Thoracic aorta (tissue), 2 donors: ENCODE results near the gene CRYBA2. TPM values are rescaled to one million over a fixed set of nuclear protein-coding genes. Genes with fewer than 3 reads are reported as not detected.

Source experiments
- ATAC-seq: fragments of 150-250 bp; one replicate; pipeline ENCODE4 v1.8.0; 2017; ENCODE audit warnings: low read depth; ENCODE audit not compliant: insufficient number of reproducible peaks, low FRiP score
- DNase-seq: peaks from one replicate; pipeline ENCODE4 v3.0.0-alpha.2; 2020; ENCODE audit warnings: low spot score
- H3K27ac ChIP-seq, 2 donors: fragments of 200-600 bp; sonication (generic); 1 replicate in 1 of 2; 2 replicates in 1 of 2; pipeline ENCODE4 v1.5.1; 2016; ENCODE audit warnings: mild to moderate bottlenecking in 2 of 2, moderate library complexity in 2 of 2
- H3K27me3 ChIP-seq: fragments of 200-600 bp; sonication (generic); replicated peaks from 2 replicates; pipeline ENCODE4 v1.6.0; 2016; ENCODE audit warnings: mild to moderate bottlenecking; ENCODE audit not compliant: insufficient read depth
- H3K36me3 ChIP-seq: fragments of 200-600 bp; sonication (generic); one replicate; pipeline ENCODE4 v1.5.1; 2016
- H3K4me1 ChIP-seq, 2 donors: fragments of 200-600 bp; sonication (generic); 1 replicate in 1 of 2; 2 replicates in 1 of 2; pipeline versions ENCODE4 v1.5.1 to v1.6.0; 2016; ENCODE audit warnings: low read depth in 2 of 2, mild to moderate bottlenecking in 1 of 2; ENCODE audit not compliant: control insufficient read depth in 1 of 2
- H3K4me3 ChIP-seq: fragments of 200-600 bp; sonication (generic); 2 replicates; pipeline ENCODE4 v1.5.1; 2016; ENCODE audit warnings: mild to moderate bottlenecking
- H3K9me3 ChIP-seq: fragments of 200-600 bp; sonication (generic); 2 replicates; pipeline ENCODE4 v1.5.1; 2016
- total RNA-seq, 2 donors: library from RNA; depleted of rRNA; stranded (reverse); fragments of >200 nt; gene quantifications; one replicate each; pipeline versions ENCODE4 v1.1.0 to v1.2.3, GENCODE V29; 2016
- TF ChIP-seq, protein P1 (sequence below): fragments of 200-600 bp; sonication (generic); IDR thresholded peaks from one replicate; pipeline ENCODE4 v1.5.1; 2019; ENCODE audit warnings: antibody characterized with exemption

CRYBA2 gene
- total RNA-seq, 2 donors from 2014 or later, result not detected

DNA sequence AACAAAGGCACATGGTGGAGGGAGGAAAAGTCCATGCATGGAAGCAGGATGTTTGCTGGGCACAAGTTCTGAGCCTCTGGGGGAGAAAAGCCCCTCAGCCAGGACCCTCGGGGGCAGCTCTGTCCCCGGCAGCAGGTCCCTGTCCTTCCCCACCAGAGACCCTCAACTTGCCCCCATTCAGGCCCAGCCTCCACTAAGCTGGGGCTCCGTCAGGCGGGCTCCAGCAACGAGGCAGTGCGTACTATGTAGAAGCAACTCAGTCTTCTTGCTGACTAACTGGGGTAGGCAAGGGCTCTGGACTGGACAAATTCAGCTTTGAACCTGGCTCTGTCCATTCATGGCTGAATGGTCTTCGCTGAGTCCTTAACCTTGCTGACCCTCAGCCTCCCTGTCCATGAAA is 25.1 kb upstream of the CRYBA2 start:
- Histone ChIP-seq H3K27ac (peak overlapping the region; percentile 4 to 48), H3K27me3 (no peaks in the 10 kb centered on the region), H3K9me3 (no peaks in the 10 kb centered on the region), H3K36me3 (no peaks in the 10 kb centered on the region), H3K4me3 (no peak overlapping the region), H3K4me1 (peaks cover 9 to 29% of the 10 kb centered on the region in 2 donors)
- TF ChIP-seq, protein P1, sequence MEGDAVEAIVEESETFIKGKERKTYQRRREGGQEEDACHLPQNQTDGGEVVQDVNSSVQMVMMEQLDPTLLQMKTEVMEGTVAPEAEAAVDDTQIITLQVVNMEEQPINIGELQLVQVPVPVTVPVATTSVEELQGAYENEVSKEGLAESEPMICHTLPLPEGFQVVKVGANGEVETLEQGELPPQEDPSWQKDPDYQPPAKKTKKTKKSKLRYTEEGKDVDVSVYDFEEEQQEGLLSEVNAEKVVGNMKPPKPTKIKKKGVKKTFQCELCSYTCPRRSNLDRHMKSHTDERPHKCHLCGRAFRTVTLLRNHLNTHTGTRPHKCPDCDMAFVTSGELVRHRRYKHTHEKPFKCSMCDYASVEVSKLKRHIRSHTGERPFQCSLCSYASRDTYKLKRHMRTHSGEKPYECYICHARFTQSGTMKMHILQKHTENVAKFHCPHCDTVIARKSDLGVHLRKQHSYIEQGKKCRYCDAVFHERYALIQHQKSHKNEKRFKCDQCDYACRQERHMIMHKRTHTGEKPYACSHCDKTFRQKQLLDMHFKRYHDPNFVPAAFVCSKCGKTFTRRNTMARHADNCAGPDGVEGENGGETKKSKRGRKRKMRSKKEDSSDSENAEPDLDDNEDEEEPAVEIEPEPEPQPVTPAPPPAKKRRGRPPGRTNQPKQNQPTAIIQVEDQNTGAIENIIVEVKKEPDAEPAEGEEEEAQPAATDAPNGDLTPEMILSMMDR, result no peak
- ATAC-seq (no peak), DNase-seq (no peak)

DNA sequence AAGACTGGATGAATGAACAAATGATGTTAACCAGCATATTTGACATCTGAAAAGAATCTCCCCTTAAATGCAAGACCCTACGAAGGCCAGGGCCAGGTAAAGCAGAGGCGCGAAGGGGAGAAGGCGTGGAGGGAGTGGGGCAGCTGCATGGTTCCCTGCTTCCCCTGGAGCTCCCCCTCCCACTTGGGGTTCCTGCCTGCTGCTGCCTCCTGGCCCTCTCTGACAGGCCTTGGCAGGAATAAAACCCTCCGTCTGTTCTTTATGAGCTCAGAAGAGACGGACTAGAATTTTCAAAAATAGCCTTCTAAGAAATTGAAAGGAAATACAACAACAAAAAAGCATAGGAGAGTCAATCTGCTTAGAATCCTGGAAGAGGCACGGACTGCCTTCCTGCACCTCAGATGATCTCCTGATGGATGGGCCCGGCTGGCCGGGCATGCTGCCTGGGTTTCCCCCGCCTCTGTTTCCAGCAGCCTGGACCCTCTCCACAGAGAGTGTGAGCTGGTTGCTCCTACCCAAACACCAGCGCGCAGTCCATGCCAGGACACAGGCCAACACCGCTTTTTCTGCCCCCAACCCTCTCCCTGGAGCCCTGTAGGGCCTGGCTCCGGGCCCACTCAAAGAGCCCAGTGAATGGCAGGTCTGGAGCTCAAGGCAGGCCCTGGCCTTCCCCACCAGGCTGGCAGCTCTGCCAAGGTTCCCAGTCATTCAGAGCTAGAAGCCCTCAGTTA is 24.1 kb upstream of the CRYBA2 start:
- no peaks in the 10 kb centered on the region for H3K36me3 ChIP-seq
- peak overlapping the region; percentile 40 to 48 for H3K27ac ChIP-seq
- H3K27me3 ChIP-seq, result no peaks in the 10 kb centered on the region
- peaks cover 9 to 29% of the 10 kb centered on the region in 2 donors for H3K4me1 ChIP-seq
- H3K4me3 ChIP-seq, result peak overlapping the region; percentile 43
- ATAC-seq, result no peak
- TF ChIP-seq, protein P1, result no peak
- DNase-seq, result no peak
- H3K9me3 ChIP-seq, result no peaks in the 10 kb centered on the region

DNA sequence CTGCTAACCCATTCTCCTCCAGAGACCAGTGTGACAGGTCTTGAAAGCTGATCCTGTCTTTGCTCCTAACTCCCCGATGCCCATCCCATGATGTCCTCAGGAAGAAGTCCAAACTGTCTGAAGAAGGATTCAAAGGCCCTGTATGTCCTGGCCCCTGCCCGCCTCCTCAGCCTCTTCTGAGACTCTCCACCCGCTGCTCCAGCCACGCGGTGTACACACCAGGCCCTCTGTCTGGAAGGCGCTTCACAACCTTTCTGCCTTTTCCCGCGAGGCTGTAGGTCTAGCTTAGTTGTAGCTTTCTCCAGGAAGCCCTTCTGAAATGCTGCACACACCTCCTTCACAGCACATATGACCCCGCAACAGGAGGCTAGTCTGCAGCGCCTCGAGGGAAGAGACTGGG is 23.5 kb upstream of the CRYBA2 start:
- DNase-seq (no peak), ATAC-seq (no peak)
- Histone ChIP-seq H3K36me3 (no peaks in the 10 kb centered on the region), H3K4me3 (no peak overlapping the region), H3K27me3 (no peaks in the 10 kb centered on the region), H3K27ac (no peak overlapping the region), H3K9me3 (no peaks in the 10 kb centered on the region), H3K4me1 (peaks cover 9 to 29% of the 10 kb centered on the region in 2 donors)
- TF ChIP-seq, protein P1, result no peak

DNA sequence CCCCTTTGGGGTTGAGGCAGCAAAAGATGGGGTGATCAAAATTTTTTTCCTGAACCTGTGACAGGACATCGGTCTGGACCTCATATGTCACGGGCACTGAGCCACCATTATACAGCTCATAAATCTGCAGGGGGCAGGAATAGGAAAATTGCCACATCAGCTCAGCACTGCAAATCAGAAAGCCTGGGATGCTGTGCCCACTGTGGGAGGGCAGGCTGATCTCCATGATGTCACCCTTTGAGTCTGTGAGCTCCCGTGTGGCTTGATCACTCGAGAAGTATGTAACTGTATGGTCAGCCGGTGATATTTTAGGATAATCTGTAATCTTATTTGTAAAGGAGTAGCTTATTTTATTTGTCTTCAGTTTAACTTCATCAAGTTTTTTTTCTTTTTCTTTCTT is 17.7 kb upstream of the CRYBA2 start:
- no peak overlapping the region for H3K4me3 ChIP-seq
- no peaks in the 10 kb centered on the region for H3K27me3 ChIP-seq
- no peaks in the 10 kb centered on the region for H3K36me3 ChIP-seq
- no peaks in the 10 kb centered on the region for H3K4me1 ChIP-seq
- no peak for ATAC-seq
- no peak overlapping the region for H3K27ac ChIP-seq
- TF ChIP-seq, protein P1, result no peak
- no peak for DNase-seq
- no peaks in the 10 kb centered on the region for H3K9me3 ChIP-seq

- Histone ChIP-seq H3K36me3 (no peaks in the 10 kb centered on the region), H3K4me3 (no peak overlapping the region), H3K4me1 (no peaks in the 10 kb centered on the region), H3K27me3 (no peaks in the 10 kb centered on the region), H3K27ac (no peak overlapping the region), H3K9me3 (no peaks in the 10 kb centered on the region)
- no peak for DNase-seq
- TF ChIP-seq, protein P1, result no peak
- ATAC-seq, result no peak
Observed at GRCh38 chr2:219010162-219010756, 17.0 kb upstream of the CRYBA2 start.
